ENCODE data around the gene MZT2B. TPM values are rescaled to one million over a fixed set of nuclear protein-coding genes. Genes with fewer than 3 reads are reported as not detected.
"Not testable (repeated sequence)": the region's sequence is repeated elsewhere in the genome, so short reads cannot be mapped to it uniquely, and the experiment has no call there.

MZT2B gene
- total RNA-seq, 2 experiments from 2014 or later: 474 to 617 TPM

GRCh38 chr2:130150181-130151144, 31.6 kb upstream of the MZT2B start:
- Histone ChIP-seq H3K9me3 (ENCODE audit: low read length) (no peaks in the 10 kb centered on the region), H3K9me2 (ENCODE audit: insufficient read depth, low read length) (no peaks in the 10 kb centered on the region), H3K4me3 (ENCODE audit: low read depth, low read length, poor library complexity, severe bottlenecking) (no peak overlapping the region), H2AFZ (ENCODE audit: low read length) (no peak overlapping the region), H3K4me2 (ENCODE audit: low read length) (no peak overlapping the region), H3K4me1 (ENCODE audit: insufficient read depth, low read length, poor library complexity, severe bottlenecking) (peaks cover 2% of the 10 kb centered on the region), H3K36me3 (ENCODE audit: insufficient read depth, low read length) (peaks cover 20% of the 10 kb centered on the region), H4K20me1 (ENCODE audit: insufficient read depth, low read length) (no peaks in the 10 kb centered on the region), H3K27ac (ENCODE audit: low read depth, low read length, poor library complexity, severe bottlenecking) (no peak overlapping the region), H3K79me2 (ENCODE audit: insufficient read depth, low read depth, low read length) (no peaks in the 10 kb centered on the region)
- intact Hi-C loops (cut with micrococcal nuclease; ENCODE audit: unreplicated experiment): no loop called here
- ChIA-PET POLR2A (interaction anchor here (0.6 kb wide), 1 partner anchor 1914 kb away, joined by 3 read pairs; no protein-coding TSS in a partner anchor), CTCF (ENCODE audit: unreplicated experiment) (no interaction called here)
- DNase-seq (ENCODE audit: low spot score): no peak
- TF ChIP-seq CTCF (conservative IDR thresholded peaks at IDR 0.05; ENCODE audit: low read length): no peak
- no peak for TF ChIP-seq EZH2phosphoT487 (IDR thresholded peaks at IDR 0.05; ENCODE audit: borderline replicate concordance, low read depth, low read length)
- BruUV-seq (replicated peaks): no TSS peak

- BruUV-seq (replicated peaks); H3K4me1 ChIP-seq (ENCODE audit: insufficient read depth, low read length, poor library complexity, severe bottlenecking); H3K9me3 ChIP-seq (ENCODE audit: low read length); H3K9me2 ChIP-seq (ENCODE audit: insufficient read depth, low read length); DNase-seq (ENCODE audit: low spot score); H3K4me3 ChIP-seq (ENCODE audit: low read depth, low read length, poor library complexity, severe bottlenecking); H4K20me1 ChIP-seq (ENCODE audit: insufficient read depth, low read length); CTCF ChIA-PET (ENCODE audit: unreplicated experiment); H3K79me2 ChIP-seq (ENCODE audit: insufficient read depth, low read depth, low read length); intact Hi-C loops (cut with micrococcal nuclease; ENCODE audit: unreplicated experiment); H3K4me2 ChIP-seq (ENCODE audit: low read length); H2AFZ ChIP-seq (ENCODE audit: low read length); H3K27ac ChIP-seq (ENCODE audit: low read depth, low read length, poor library complexity, severe bottlenecking): not testable (repeated sequence)
- POLR2A ChIA-PET: interaction anchor here (0.6 kb wide), 1 partner anchor 1914 kb away, joined by 3 read pairs; no protein-coding TSS in a partner anchor
- H3K36me3 ChIP-seq (ENCODE audit: insufficient read depth, low read length): peaks cover 26% of the 10 kb centered on the region
These were observed 30.9 kb upstream of the MZT2B start for GRCh38 chr2:130151145-130151512.

GRCh38 chr2:130152136-130152815, 29.8 kb upstream of the MZT2B start:
- H4K20me1 ChIP-seq (ENCODE audit: insufficient read depth, low read length); intact Hi-C loops (cut with micrococcal nuclease; ENCODE audit: unreplicated experiment); POLR2A ChIA-PET; H3K79me2 ChIP-seq (ENCODE audit: insufficient read depth, low read depth, low read length); H2AFZ ChIP-seq (ENCODE audit: low read length); H3K27ac ChIP-seq (ENCODE audit: low read depth, low read length, poor library complexity, severe bottlenecking); BruUV-seq (replicated peaks); H3K4me3 ChIP-seq (ENCODE audit: low read depth, low read length, poor library complexity, severe bottlenecking); H3K9me3 ChIP-seq (ENCODE audit: low read length); H3K4me1 ChIP-seq (ENCODE audit: insufficient read depth, low read length, poor library complexity, severe bottlenecking); CTCF ChIA-PET (ENCODE audit: unreplicated experiment); H3K9me2 ChIP-seq (ENCODE audit: insufficient read depth, low read length); DNase-seq (ENCODE audit: low spot score); H3K4me2 ChIP-seq (ENCODE audit: low read length): not testable (repeated sequence)
- peaks cover 27% of the 10 kb centered on the region for H3K36me3 ChIP-seq (ENCODE audit: insufficient read depth, low read length)
